SK-N-SH (cell line): Measurements from ENCODE around the gene ADAMTS15.

ENCODE experiments used
- GABPA ChIP-seq: IDR thresholded peaks from 2 replicates; pipeline ENCODE4 v1.4.0; 2012; ENCODE audit warnings: low read depth, mild to moderate bottlenecking
- TF ChIP-seq, protein P1 (sequence below): fragments of 200-600 bp; sonication (generic); IDR thresholded peaks from 2 replicates; pipeline ENCODE4 v1.6.1; 2017; ENCODE audit warnings: antibody characterized with exemption, mild to moderate bottlenecking, moderate library complexity

DNA sequence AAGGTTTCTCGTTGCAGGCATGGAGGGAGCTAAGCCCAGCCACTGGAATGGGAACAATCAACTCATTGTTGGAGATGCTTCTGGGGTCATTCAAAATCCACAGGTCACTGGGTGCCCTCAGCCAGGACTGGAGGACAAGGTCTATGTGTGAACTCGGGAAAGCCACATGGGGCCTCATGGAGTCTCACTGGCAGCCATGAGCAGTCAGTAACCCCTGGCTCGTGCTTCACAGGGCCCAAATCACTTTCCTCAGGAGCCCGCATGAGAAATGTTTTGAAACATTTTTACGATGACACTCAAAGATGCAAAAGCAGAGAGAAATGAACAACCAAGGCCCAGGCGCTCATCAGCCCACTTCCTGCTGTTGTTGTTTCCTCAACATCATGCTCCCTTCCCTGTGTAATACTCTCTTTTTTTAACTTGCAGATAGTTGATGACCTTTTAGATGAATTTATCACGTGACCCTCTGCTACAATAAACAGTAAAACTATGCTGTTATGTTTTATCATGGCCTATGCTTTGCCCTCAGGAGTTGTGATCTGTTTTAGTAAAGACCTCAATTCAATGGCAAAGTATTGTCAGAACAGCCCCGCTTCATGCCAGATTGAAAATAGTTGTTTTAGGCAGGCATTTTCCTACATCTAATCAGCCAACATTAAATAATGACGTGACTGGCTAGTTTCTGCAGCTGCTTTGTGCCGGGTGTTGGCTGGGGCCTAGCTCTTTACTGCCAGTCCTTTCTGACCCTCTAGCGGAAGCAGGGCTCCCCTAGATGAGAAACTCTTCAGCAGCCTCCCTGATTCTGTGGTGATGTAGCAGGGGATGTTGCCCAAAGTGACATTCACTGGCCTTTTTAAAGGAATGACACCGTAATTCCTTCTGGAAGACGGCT is 39.7 kb downstream of the ADAMTS15 start:
- TF ChIP-seq, protein P1, sequence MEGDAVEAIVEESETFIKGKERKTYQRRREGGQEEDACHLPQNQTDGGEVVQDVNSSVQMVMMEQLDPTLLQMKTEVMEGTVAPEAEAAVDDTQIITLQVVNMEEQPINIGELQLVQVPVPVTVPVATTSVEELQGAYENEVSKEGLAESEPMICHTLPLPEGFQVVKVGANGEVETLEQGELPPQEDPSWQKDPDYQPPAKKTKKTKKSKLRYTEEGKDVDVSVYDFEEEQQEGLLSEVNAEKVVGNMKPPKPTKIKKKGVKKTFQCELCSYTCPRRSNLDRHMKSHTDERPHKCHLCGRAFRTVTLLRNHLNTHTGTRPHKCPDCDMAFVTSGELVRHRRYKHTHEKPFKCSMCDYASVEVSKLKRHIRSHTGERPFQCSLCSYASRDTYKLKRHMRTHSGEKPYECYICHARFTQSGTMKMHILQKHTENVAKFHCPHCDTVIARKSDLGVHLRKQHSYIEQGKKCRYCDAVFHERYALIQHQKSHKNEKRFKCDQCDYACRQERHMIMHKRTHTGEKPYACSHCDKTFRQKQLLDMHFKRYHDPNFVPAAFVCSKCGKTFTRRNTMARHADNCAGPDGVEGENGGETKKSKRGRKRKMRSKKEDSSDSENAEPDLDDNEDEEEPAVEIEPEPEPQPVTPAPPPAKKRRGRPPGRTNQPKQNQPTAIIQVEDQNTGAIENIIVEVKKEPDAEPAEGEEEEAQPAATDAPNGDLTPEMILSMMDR, result no peak
- TF ChIP-seq GABPA, result no peak
